HUES64 (cell line): ENCODE measurements around the gene ZC3H10.

ENCODE experiments used
- H3K27ac ChIP-seq: 2 replicates; pipeline ENCODE4 v1.7.0; 2013; ENCODE audit warnings: low read depth, low read length, inconsistent platforms
- H3K27me3 ChIP-seq: 2 replicates; pipeline ENCODE4 v1.6.1; 2013; ENCODE audit warnings: mild to moderate bottlenecking, low read length; ENCODE audit not compliant: insufficient read depth
- H3K36me3 ChIP-seq: 2 replicates; pipeline ENCODE4 v1.6.1; 2013; ENCODE audit warnings: mild to moderate bottlenecking, low read length; ENCODE audit not compliant: insufficient read depth
- H3K4me1 ChIP-seq: 2 replicates; pipeline ENCODE4 v1.6.1; 2013; ENCODE audit warnings: mild to moderate bottlenecking, low read length, moderate library complexity; ENCODE audit not compliant: insufficient read depth
- H3K4me3 ChIP-seq: 2 replicates; pipeline ENCODE4 v1.5.1; 2013; ENCODE audit warnings: mild to moderate bottlenecking, low read length, moderate library complexity
- H3K9ac ChIP-seq: 2 replicates; pipeline ENCODE4 v1.6.1; 2013; ENCODE audit warnings: mild to moderate bottlenecking, low read depth, low read length
- H3K9me3 ChIP-seq: 2 replicates; pipeline ENCODE4 v1.6.1; 2013; ENCODE audit warnings: low read depth, low read length; ENCODE audit not compliant: insufficient read depth
- WGBS: fragments of 150-250, 120-280 bp; methylation state at CpG from one replicate; pipeline ENCODE4 v1.1.7; 2013; ENCODE audit warnings: missing lambda C conversion rate; 5-methylcytosine and 5-hydroxymethylcytosine counted together

ZC3H10 gene

GRCh38 chr12:56127888-56128669 is 10.0 kb downstream of the ZC3H10 start, which contains the start of gene ESYT1:
Gene ESYT1 (plus strand): TSS chr12:56128267. CDS start chr12:56128320, 53 bp downstream.
- H3K36me3 ChIP-seq: peaks cover 28% of the 10 kb centered on the region
- no peaks in the 10 kb centered on the region for H3K9me3 ChIP-seq
- H3K27ac ChIP-seq: peak within 1 kb of the TSS; percentile 86
- peak within 1 kb of the TSS; percentile 97 for H3K4me3 ChIP-seq
- H3K27me3 ChIP-seq: no peaks in the 10 kb centered on the region
- peak within 1 kb of the TSS; percentile 89 for H3K9ac ChIP-seq
- peaks cover 16% of the 10 kb centered on the region for H3K4me1 ChIP-seq
- under 1% methylated on average over 49 of the region's 49 CpGs for WGBS

DNA sequence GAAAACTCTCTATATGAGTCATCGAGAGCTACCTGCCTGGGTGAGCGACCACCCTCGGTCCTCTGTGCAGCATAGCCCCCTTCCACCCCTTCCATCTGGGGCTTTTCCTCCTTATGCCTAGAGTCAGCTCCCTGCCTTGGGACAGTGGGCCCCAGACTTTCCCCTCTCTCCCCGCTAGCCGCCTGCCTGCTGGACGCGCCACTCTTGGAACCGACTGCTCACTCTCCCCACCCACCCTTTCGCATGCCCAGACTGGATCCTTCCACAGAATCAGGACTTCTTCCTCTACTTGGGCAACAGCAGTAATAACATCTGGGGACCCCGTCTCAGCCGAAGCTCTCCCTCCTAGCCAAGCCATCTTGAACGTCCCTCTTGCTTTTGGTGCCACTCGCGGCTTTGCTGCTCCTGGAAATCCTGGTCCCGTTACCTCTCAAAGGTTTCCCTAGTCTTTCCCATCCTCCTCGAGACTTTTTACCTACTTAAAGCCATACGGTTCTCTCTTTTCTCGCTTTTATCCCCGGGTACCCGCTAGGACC is 10.7 kb downstream of the ZC3H10 start:
- H3K9me3 ChIP-seq: no peaks in the 10 kb centered on the region
- H3K27me3 ChIP-seq: no peaks in the 10 kb centered on the region
- H3K4me1 ChIP-seq: peaks cover 16% of the 10 kb centered on the region
- peak overlapping the region; percentile 89 for H3K9ac ChIP-seq
- under 1% methylated on average over 20 of the region's 20 CpGs for WGBS
- H3K4me3 ChIP-seq: peak overlapping the region; percentile 97
- H3K36me3 ChIP-seq: peaks cover 34% of the 10 kb centered on the region
- peak overlapping the region; percentile 86 for H3K27ac ChIP-seq

GRCh38 chr12:56129206-56129941 is 11.3 kb downstream of the ZC3H10 start:
- H3K9ac ChIP-seq: peak overlapping the region; percentile 89
- H3K36me3 ChIP-seq: peaks cover 41% of the 10 kb centered on the region
- no peaks in the 10 kb centered on the region for H3K9me3 ChIP-seq
- peaks cover 16% of the 10 kb centered on the region for H3K4me1 ChIP-seq
- H3K27ac ChIP-seq: peak overlapping the region; percentile 23; the same call in 1 of the 2 replicates
- WGBS: 5% methylated on average over 29 of the region's 29 CpGs
- no peaks in the 10 kb centered on the region for H3K27me3 ChIP-seq
- H3K4me3 ChIP-seq: peak overlapping the region; percentile 97

DNA sequence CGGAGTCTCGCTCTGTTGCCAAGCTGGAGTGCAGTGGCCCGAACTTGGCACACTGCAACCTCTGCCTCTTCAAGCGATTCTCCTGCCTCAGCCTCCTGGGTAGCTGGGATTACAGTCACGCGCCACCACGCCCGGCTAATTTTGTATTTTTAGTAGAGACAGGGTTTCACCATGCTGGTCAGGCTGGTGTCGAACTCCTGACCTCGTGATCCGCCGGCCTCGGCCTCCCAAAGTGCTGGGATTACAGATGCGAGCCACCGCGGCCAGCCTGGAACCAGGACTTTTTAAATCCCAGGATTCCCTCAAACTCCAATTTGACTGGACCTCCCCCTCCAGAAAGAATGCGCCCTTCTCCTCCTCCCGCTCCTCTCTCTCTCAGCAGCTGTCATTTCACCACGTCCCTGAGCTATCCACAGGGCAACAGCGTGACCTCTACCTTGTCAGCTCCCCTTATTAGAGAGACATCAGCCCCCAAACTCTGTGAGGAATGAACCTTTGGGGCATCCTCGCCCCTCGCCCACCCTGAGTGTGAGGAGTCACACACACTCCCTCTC is 12.0 kb downstream of the ZC3H10 start:
- WGBS: 84% methylated on average over 22 of the region's 22 CpGs
- Histone ChIP-seq H3K27ac (no peak overlapping the region), H3K27me3 (no peaks in the 10 kb centered on the region), H3K9ac (0 out of 2 replicates have a peak overlapping the region, but pooled peaks have one; percentile 89), H3K36me3 (peaks cover 47% of the 10 kb centered on the region), H3K4me3 (peak overlapping the region; percentile 97), H3K9me3 (no peaks in the 10 kb centered on the region), H3K4me1 (peaks cover 16% of the 10 kb centered on the region)

DNA sequence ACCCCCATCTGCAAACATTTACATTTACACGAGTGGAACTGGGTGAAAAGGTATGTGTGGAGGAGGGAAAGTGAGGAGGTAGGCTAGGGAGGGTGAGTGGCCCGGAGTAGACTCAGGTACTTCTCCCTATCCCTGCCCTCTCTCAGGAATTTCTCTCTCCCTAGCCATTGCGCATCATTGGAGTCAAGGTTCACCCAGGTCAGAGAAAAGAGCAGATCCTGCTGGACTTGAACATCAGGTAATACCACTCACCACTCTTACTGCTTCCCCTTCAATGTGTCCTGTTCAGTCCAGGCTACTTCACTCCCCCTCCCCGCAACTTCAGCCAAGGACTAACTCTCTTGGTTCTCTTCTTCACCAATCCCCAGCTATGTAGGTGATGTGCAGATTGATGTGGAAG is 12.8 kb downstream of the ZC3H10 start:
- Histone ChIP-seq H3K36me3 (peaks cover 53% of the 10 kb centered on the region), H3K9ac (no peak overlapping the region)
- WGBS: 98% methylated on average over 3 of the region's 4 CpGs

GRCh38 chr12:56134897-56135296 is 16.8 kb downstream of the ZC3H10 start:
- WGBS: 94% methylated on average over 5 of the region's 6 CpGs
- H3K27me3 ChIP-seq: no peaks in the 10 kb centered on the region
- H3K9me3 ChIP-seq: no peaks in the 10 kb centered on the region
- no peak overlapping the region for H3K4me3 ChIP-seq
- H3K4me1 ChIP-seq: no peaks in the 10 kb centered on the region
- no peak overlapping the region for H3K27ac ChIP-seq
- H3K9ac ChIP-seq: no peak overlapping the region
- peaks cover 93% of the 10 kb centered on the region for H3K36me3 ChIP-seq

More for the DNA sequence above, 12.8 kb downstream of the ZC3H10 start:
- H3K9me3 ChIP-seq: no peaks in the 10 kb centered on the region
- peaks cover 16% of the 10 kb centered on the region for H3K4me1 ChIP-seq
- H3K27ac ChIP-seq: no peak overlapping the region
- no peaks in the 10 kb centered on the region for H3K27me3 ChIP-seq
- no peak overlapping the region for H3K4me3 ChIP-seq

DNA sequence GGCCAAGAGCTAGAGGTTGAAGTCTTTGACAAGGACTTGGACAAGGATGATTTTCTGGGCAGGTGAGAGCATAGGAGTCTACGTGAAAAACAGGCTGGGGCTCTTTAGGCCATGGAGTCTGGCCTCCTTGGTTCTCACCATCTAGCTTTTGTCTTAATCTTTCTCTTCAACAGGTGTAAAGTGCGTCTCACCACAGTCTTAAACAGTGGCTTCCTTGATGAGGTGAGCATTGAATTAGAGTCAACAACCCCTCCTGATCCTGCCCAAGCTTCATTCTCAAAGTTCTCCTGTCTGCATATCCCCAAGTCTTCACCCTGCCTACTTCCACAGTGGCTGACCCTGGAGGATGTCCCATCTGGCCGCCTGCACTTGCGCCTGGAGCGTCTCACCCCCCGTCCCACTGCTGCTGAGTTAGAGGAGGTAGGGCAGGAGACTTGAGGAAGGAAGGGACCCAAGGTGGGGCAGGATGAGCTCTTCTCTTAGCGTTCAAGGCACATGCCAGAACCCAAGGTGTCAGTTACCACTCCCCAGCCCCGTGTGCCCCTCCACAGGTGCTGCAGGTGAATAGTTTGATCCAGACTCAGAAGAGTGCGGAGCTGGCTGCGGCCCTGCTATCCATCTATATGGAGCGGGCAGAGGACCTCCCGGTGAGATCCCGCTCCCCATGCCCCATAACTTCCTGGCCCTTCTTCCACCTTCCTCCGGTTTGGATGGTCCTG is 19.9 kb downstream of the ZC3H10 start:
- no peak overlapping the region for H3K9ac ChIP-seq
- H3K9me3 ChIP-seq: no peaks in the 10 kb centered on the region
- peaks cover 92% of the 10 kb centered on the region for H3K36me3 ChIP-seq

DNA sequence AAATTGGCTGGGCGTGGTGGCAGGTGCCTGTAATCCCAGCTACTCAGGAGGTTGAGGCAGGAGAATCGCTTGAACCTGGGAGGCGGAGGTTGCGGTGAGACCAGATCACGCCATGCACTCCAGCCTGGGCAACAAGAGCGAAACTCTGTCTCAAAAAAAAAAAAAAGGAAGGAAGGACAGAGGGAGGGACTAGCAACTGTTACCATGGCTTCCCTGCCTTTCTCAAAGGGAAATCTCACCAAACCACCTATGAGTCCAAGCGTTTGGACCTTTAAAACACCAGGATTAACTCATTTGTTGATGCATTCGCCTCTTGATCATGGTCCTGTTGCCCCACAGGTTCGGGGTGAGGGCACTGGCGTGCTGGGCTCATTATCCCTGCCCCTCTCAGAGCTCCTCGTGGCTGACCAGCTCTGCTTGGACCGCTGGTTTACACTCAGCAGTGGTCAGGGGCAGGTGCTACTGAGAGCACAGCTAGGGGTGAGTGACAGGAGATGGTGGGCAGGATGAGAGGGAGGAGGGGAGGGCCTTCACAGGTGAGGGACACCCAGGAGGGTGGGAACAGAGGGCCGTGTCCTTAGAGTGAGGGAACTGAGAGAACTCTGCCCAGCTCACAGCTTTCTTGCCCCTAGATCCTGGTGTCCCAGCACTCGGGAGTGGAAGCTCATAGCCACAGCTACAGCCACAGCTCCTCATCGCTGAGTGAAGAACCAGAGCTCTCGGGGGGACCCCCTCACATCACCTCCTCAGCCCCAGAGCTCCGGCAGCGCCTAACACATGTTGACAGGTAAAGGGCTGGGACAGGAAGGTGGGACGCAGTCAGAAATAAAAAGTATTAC is 24.1 kb downstream of the ZC3H10 start:
- H3K27me3 ChIP-seq: no peaks in the 10 kb centered on the region
- peaks cover 78% of the 10 kb centered on the region for H3K36me3 ChIP-seq
- H3K9ac ChIP-seq: no peak overlapping the region
- WGBS: 95% methylated on average over 18 of the region's 19 CpGs
- no peaks in the 10 kb centered on the region for H3K4me1 ChIP-seq
- H3K4me3 ChIP-seq: no peak overlapping the region
- H3K27ac ChIP-seq: no peak overlapping the region
- H3K9me3 ChIP-seq: no peaks in the 10 kb centered on the region

More for the DNA sequence above, 19.9 kb downstream of the ZC3H10 start:
- H3K27me3 ChIP-seq: no peaks in the 10 kb centered on the region
- H3K4me1 ChIP-seq: no peaks in the 10 kb centered on the region
- no peak overlapping the region for H3K27ac ChIP-seq
- no peak overlapping the region for H3K4me3 ChIP-seq
- WGBS: 95% methylated on average over 14 of the region's 14 CpGs

DNA sequence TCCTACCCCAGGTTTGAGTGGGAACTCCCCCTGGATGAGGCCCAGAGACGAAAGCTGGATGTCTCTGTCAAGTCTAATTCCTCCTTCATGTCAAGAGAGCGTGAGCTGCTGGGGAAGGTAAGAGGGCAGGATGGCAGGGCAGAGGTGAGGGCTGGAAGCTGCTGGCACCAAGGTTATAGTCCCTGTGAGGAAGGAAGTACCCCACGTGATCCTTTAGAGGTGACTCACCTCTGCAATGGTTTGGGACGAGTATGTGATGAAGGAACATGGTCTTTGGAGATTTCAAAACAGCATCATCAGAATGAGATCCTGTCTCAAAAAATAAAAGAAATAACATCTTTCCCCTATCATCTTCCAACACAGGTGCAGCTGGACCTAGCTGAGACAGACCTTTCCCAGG is 25.2 kb downstream of the ZC3H10 start:
- no peaks in the 10 kb centered on the region for H3K4me1 ChIP-seq
- H3K27ac ChIP-seq: no peak overlapping the region
- no peak overlapping the region for H3K4me3 ChIP-seq
- no peaks in the 10 kb centered on the region for H3K9me3 ChIP-seq
- no peak overlapping the region for H3K9ac ChIP-seq
- H3K36me3 ChIP-seq: peaks cover 68% of the 10 kb centered on the region
- no peaks in the 10 kb centered on the region for H3K27me3 ChIP-seq
- 97% methylated on average over 3 of the region's 4 CpGs for WGBS

DNA sequence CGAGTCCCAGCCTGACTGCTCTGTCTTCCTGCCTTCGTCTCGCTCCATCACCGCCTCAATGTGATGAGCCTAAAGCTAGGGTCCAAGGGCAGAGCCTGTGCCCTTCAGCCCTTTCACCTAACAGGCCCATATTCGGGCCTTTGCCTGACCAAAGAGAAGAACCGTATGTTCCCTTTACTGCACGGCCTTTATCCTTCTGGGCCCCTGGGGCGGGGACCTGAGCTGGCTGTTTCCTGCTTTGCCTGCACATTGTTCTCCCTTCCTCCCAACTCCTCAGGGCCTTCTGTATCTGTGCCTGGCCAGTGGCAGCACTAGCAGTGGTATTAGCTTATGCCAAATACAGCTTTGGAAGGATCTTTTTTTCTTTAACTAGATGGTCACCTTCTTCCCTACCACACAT is 25.8 kb downstream of the ZC3H10 start:
- Histone ChIP-seq H3K27me3 (no peaks in the 10 kb centered on the region), H3K9me3 (no peaks in the 10 kb centered on the region), H3K4me1 (no peaks in the 10 kb centered on the region), H3K4me3 (no peak overlapping the region), H3K36me3 (peaks cover 61% of the 10 kb centered on the region), H3K9ac (no peak overlapping the region), H3K27ac (no peak overlapping the region)
- WGBS: 95% methylated on average over 8 of the region's 8 CpGs
